Panc1 (cell line): Measurements from ENCODE around the gene STOX2.

Experiments
- POLR2AphosphoS5 ChIP-seq: IDR thresholded peaks from 2 replicates; pipeline ENCODE4 v1.6.1; 2012; ENCODE audit warnings: mild to moderate bottlenecking, low read depth, low read length, moderate library complexity
- REST ChIP-seq, 2 experiments: IDR thresholded peaks; 2 replicates each; pipeline ENCODE4 v1.6.1; 2011 to 2012; ENCODE audit warnings: low read depth in 2 of 2, control low read depth in 1 of 2, low read length in 1 of 2, mild to moderate bottlenecking in 1 of 2, moderate library complexity in 1 of 2; ENCODE audit not compliant: insufficient read depth in 1 of 2
- SIN3A ChIP-seq: IDR thresholded peaks from 2 replicates; pipeline ENCODE4 v1.6.1; 2012; ENCODE audit warnings: low read depth, mild to moderate bottlenecking, low read length, moderate library complexity, borderline replicate concordance; ENCODE audit not compliant: insufficient read depth
- TCF7L2 ChIP-seq: IDR thresholded peaks from 2 replicates; pipeline ENCODE4 v1.6.1; 2011; ENCODE audit warnings: mild to moderate bottlenecking, low read depth, low read length, inconsistent platforms
- TF ChIP-seq, protein P1 (sequence below): fragments of 450-650 bp; IDR thresholded peaks from 2 replicates; pipeline ENCODE4 v1.5.1; 2017; ENCODE audit warnings: mild to moderate bottlenecking

GRCh38 chr4:183950536-183950935 lies 45.4 kb downstream of the STOX2 start:
- TF ChIP-seq, protein P1, sequence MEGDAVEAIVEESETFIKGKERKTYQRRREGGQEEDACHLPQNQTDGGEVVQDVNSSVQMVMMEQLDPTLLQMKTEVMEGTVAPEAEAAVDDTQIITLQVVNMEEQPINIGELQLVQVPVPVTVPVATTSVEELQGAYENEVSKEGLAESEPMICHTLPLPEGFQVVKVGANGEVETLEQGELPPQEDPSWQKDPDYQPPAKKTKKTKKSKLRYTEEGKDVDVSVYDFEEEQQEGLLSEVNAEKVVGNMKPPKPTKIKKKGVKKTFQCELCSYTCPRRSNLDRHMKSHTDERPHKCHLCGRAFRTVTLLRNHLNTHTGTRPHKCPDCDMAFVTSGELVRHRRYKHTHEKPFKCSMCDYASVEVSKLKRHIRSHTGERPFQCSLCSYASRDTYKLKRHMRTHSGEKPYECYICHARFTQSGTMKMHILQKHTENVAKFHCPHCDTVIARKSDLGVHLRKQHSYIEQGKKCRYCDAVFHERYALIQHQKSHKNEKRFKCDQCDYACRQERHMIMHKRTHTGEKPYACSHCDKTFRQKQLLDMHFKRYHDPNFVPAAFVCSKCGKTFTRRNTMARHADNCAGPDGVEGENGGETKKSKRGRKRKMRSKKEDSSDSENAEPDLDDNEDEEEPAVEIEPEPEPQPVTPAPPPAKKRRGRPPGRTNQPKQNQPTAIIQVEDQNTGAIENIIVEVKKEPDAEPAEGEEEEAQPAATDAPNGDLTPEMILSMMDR, result no peak
- TF ChIP-seq REST (IDR thresholded peaks at IDR 0.05; ENCODE audit: insufficient read depth in 1 of 2, low read depth in 2 of 2, low read length in 1 of 2), result no peak
- TF ChIP-seq POLR2AphosphoS5, result no peak
- no peak for TF ChIP-seq SIN3A
- TF ChIP-seq TCF7L2, result no peak
